Gastroesophageal sphincter (tissue), 3 donors: Measurements from ENCODE around the gene SPATA16.

Experiments used
- CTCF ChIP-seq, 4 experiments: fragments of 200-600 bp in 2 of 4; fragments of 450-650 bp in 2 of 4; sonication (generic) in 1 of 4; IDR thresholded peaks; one replicate each; pipeline ENCODE4 v1.5.1; 2017 to 2019; ENCODE audit warnings: antibody characterized with exemption in 4 of 4, mild to moderate bottlenecking in 2 of 4, moderate library complexity in 2 of 4
- POLR2A ChIP-seq, 2 donors: fragments of 450-650 bp; IDR thresholded peaks; one replicate each; pipeline ENCODE4 v1.6.1; 2017; ENCODE audit warnings: antibody characterized with exemption in 2 of 2, mild to moderate bottlenecking in 2 of 2, moderate library complexity in 1 of 2
- POLR2AphosphoS5 ChIP-seq: sonication (generic); formaldehyde crosslinking; IDR thresholded peaks from one replicate; pipeline ENCODE4 v1.6.1; 2017; ENCODE audit warnings: antibody characterized with exemption

DNA sequence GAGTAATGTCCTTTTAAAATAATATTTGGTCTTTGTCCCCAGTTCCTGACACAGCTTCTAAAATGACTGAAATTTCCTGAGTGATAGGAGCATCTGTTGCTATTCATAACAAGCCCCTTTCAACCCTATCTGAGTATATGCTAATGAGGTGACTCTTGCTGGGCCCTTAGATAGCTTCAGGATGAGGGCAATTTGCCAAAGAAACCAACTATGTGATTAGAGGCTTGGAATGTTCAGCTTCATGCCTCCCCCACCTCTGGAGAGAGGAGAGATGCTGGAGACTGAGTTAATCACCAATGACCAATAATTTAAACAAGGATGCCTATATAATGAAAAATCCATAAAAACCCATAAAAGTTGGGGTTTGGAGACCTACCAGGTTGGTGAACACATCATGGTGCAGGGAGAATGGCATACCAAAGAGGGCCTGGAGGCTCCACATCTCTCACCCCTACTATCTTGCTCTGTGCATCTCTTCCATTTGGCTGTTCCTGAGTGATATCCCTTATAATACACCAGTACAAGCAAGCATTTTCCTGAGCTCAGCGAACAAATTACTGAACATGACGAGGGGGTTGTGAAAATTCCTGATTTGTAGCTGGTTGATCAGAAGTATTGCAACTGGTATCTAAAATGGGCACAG, 201.3 kb downstream of the SPATA16 start:
- TF ChIP-seq CTCF (IDR thresholded peaks at IDR 0.05) (no peak), POLR2AphosphoS5 (no peak), POLR2A (IDR thresholded peaks at IDR 0.05) (no peak)
